Measurements from ENCODE around the gene OSBPL1A. TPM values are rescaled to one million over a fixed set of nuclear protein-coding genes. Genes with fewer than 3 reads are reported as not detected.

OSBPL1A gene
- total and polyA plus RNA-seq, 2 of the 8 experiments (the other 6 are each of a cell fraction or from before 2014, with no cell fraction given) = 53.2 to 74.9 TPM

DNA sequence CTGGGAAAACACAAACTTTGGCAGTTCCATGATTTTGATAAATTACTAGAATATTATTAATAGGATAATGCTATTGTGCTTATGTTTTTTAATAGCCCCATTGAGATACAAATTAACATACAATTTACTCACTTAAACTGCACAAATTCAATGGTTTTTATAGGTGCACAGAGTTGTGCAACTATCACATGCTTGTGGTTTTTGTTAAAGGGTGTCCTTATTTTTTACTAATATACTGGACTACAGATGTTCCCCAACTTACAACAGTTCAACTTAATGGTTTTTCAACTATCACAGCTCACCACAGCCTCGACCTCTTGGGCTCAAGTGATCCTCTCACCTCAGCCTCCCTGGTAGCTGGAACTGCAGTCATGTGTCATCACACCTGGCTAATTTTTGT lies 76.6 kb downstream of the OSBPL1A start (continued):
- TF ChIP-seq EP300 (IDR thresholded peaks at IDR 0.05; ENCODE audit: borderline replicate concordance in 1 of 2, low read depth in 2 of 2, low read length in 2 of 2) = no peak
- no peak for TF ChIP-seq ASH2L (IDR thresholded peaks at IDR 0.05; ENCODE audit: low read length)
- TF ChIP-seq CHD2 (IDR thresholded peaks at IDR 0.05; ENCODE audit: low read length) = no peak
- TF ChIP-seq E2F6 (IDR thresholded peaks at IDR 0.05) = no peak
- TF ChIP-seq RNF2 (IDR thresholded peaks at IDR 0.05; ENCODE audit: borderline replicate concordance, low read depth, low read length, missing control alignments, poor library complexity, severe bottlenecking) = no peak
- no peak for TF ChIP-seq EZH2 (IDR thresholded peaks at IDR 0.05; ENCODE audit: low read depth, low read length, severe bottlenecking)
